Measurements from ENCODE around the gene ECSIT.

DNA sequence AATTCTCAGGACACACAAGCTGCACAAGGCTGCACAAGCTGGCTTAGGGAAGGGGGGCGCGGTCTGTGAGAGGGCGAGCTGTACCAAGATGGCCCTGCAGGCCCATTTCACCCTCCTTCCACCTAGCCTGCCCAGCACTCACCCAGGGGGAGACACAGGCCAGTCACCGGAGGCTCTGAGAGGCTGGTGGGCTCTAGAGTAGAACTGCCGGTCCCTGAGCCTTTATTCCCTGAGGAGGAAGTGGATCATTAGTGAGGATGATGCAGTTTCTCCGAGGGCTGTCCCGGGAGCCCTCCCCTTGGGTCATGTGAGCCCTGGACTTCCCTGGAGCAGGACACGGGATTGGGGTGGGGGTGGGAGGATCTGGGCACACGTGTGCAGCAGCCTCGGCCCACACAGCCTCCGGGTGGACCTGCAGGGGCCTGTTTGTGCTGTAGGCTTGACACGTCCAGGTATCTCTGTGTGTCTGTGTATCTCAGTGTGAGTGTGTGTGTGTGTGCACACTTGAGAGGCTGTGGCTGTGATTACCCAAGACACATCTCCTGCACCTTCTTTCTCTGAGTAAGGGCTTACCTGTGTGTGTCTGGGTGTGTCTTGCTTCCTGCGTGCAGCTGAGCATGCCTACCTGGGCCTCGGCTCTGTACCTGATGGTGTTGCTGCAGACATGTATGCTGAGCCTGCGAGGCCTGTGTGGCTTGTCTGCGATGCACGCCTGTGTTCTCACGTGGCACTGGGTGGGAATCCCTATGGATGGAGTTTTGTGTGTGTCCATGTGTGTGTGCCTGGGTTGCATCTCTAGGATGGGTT is 48.7 kb upstream of the ECSIT start, which contains the start of gene ACP5:
- TF ChIP-seq POLR2AphosphoS5 (IDR thresholded peaks at IDR 0.05; ENCODE audit: low read depth, low read length), result no peak
- TF ChIP-seq TAF1 (IDR thresholded peaks at IDR 0.05; ENCODE audit: low read depth, low read length), result no peak
- no peak for TF ChIP-seq POLR2A (IDR thresholded peaks at IDR 0.05; ENCODE audit: low read depth, low read length)
- no peak for TF ChIP-seq SPI1 (IDR thresholded peaks at IDR 0.05; ENCODE audit: low read depth, low read length)
- TF ChIP-seq POU2F2 (IDR thresholded peaks at IDR 0.05; ENCODE audit: low read depth, low read length), result no peak
